ENCODE results near the gene TGFA. TPM values are rescaled to one million over a fixed set of nuclear protein-coding genes. Genes with fewer than 3 reads are reported as not detected.

The TGFA gene
- not detected in 2 replicates for total RNA-seq (2014; rRNA removed)
- polyA plus RNA-seq (2012) = not detected

DNA sequence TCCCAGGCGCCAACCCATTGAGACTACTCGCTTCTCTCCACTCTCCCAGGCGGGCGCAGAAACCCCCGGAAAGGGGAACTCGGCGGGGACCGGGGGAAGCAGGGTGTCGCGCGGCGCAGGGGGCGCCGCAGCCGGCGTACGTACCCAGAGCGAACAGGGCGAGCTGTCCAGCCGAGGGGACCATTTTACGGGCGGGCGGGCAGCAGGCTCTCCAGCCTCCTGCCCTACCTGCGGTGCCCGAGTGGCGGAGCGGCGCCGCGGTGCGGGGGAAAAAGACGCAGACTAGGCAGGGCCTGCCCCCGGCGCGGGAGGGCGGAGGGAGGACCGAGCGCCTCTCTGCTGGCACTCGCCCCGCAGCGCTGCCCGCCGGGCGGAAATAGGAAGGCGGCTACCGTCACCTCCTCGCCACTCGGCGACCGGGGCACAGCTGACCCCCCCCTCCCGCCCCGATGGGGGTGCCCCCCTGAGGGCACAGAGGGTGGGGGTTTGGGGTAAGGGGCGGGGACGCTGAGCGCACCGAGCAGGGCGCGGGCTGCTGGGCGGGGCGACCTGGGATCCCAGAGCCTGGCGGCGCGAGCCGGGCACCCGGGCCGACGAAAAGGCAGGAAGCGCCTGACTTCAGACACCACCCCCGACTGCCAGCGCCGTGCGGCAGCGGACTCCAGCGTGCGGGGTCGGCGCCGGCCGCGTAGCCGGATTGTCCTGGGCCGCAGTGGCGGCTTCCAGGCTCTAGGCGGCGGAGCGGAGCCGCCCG, at the start of gene TGFA:
Gene TGFA (minus strand): TSS at position 243 of the 754 bp plus-strand sequence. CDS start 59 bp downstream, at position 184.
- DNase-seq (ENCODE audit: low read depth) = peak; percentile 13

DNA sequence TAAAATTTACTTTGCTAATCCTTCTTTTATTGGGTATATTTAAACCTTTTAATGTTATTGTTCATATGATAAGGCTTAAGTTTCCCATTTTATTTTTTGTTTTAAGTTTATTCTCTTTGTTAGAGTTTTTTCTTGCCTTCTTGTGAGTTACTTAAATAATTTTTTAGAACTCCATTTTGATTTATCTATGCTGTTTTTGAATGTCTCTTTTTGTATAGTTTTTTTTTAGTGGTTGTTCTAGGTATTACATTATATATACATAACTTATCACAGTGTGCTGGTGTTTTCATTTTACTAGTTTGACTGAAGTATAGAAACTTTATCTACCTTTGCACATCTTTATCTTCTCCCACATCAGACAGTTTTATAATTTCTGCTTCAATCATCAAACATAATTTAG, 49.4 kb upstream of the TGFA start:
- no peak for DNase-seq (ENCODE audit: low read depth)

DNA sequence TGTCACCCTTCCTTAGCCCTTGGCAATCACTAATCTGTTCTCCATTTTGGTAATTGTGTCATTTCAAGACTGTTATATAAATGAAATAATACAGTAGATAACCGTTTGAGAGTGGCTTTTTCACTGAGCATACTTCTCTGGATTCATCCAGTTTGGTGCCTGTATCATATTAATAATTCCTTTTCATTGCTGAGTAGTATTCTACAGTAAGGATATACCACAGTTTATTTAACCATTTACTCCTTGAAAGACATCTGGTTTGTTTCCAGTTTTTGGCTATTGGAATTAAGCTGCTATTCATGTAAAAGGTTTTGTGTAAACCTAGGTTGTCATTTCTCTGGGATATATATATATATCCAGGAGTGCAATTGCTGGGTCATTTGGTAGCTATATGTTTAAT, 44.6 kb upstream of the TGFA start:
- no peak for DNase-seq (ENCODE audit: low read depth)

- peak; percentile 59 for DNase-seq (ENCODE audit: low read depth)
Measured at GRCh38 chr2:70596739-70597138, 43.1 kb upstream of the TGFA start.

- peak; percentile 26 for DNase-seq (ENCODE audit: low read depth)
Measured at GRCh38 chr2:70596293-70596692, 42.7 kb upstream of the TGFA start.

- DNase-seq (ENCODE audit: low read depth) = no peak
Measured at GRCh38 chr2:70583091-70583490, 29.5 kb upstream of the TGFA start.

GRCh38 chr2:70580352-70580751, 26.7 kb upstream of the TGFA start:
- no peak for DNase-seq (ENCODE audit: low read depth)

DNA sequence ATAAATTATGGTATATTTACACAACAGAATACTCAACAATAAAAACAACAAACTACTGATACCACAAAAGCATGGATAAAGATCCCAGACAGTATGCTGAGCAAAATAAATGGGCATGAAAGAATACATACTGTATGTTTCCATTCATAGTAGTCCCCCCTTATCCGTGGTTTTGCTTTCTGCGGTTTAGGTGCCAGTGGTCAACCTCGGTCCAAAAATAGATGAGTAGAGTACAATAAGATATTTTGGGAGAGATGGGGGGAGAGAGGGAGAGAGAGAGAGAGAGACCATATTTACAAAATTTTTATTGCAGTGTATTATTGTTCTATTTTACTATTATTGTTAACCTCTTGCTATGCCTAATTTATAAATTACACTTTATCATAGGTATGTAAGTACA, 21.0 kb upstream of the TGFA start:
- no peak for DNase-seq (ENCODE audit: low read depth)

GRCh38 chr2:70574109-70574508, 20.5 kb upstream of the TGFA start:
- DNase-seq (ENCODE audit: low read depth) = no peak

DNA sequence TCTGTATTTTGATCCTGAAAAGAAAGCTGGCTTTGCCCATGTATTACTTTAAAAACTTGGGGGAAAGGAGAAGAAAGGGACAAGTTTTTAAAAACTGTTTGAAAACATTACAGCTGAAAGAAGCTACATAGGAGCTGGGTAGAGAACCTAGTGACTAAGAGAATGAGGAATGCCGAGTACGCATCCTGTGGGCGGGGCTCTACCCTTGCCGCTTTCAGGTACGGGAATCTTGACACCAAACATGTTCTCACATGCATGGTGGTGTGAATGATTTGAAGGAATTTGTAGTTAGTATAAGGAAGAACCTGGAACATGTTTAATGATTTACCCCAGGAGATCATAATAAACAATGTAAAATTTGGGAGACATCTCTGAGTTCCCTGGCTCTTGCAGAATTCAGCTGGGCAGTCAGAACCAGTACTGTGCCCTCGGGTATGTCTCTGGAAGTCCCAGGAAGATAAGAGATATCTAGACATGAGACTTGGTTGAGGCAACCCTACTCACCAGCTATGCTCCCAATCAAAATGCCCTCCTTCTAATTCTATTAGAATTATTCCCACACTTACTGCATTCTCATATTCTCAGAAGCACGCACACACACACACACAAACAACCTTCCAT, 16.5 kb upstream of the TGFA start:
- DNase-seq (ENCODE audit: low read depth) = peak; percentile 23

GRCh38 chr2:70569559-70569958, 15.9 kb upstream of the TGFA start:
- peak; percentile 8 for DNase-seq (ENCODE audit: low read depth)

- no peak for DNase-seq (ENCODE audit: low read depth)
Measured at GRCh38 chr2:70566906-70567305, 13.3 kb upstream of the TGFA start.

GRCh38 chr2:70566464-70566863, 12.8 kb upstream of the TGFA start:
- DNase-seq (ENCODE audit: low read depth) = no peak

GRCh38 chr2:70565039-70565731, 11.6 kb upstream of the TGFA start:
- DNase-seq (ENCODE audit: low read depth) = no peak

DNA sequence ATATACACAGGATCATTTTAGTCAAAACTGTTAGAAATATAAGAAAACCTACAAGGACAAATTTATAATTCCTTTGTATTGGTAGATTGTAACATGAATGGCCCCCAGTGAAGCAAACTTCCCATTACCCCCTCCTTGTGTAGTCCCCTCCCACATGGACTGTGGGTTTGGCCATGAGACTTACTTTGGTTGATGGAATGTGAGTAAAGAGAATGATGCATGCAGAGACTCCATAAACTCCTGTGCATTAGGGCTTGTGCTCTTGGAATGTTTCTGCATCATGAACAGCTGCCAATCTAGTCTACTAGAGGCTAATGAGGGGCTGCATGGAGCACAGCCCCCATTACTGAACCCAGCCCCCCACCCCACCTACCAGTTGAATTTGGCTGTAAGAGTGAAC, 8.3 kb upstream of the TGFA start:
- no peak for DNase-seq (ENCODE audit: low read depth)

GRCh38 chr2:70560442-70560841, 6.8 kb upstream of the TGFA start:
- DNase-seq (ENCODE audit: low read depth) = no peak

DNA sequence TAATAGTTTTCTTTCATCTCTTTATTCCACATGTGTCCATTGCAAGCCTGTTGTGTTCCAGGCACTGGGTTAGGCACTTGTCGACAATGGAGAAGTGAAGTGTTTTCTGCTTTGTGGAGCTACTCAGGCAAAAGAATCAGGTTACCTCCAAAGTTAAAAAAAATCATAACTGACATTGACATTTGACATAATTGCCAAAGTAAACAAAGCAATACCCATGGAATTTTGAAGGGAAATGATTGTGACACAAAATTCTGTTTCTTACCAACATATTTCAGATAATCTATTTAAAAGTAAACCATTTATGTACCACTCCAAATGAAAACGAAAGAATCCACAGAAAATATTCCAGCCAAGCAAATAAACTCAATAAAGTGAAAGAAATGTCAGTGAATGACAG, 6.4 kb upstream of the TGFA start:
- no peak for DNase-seq (ENCODE audit: low read depth)

GRCh38 chr2:70558195-70558808, 4.7 kb upstream of the TGFA start:
- no peak for DNase-seq (ENCODE audit: low read depth)

DNA sequence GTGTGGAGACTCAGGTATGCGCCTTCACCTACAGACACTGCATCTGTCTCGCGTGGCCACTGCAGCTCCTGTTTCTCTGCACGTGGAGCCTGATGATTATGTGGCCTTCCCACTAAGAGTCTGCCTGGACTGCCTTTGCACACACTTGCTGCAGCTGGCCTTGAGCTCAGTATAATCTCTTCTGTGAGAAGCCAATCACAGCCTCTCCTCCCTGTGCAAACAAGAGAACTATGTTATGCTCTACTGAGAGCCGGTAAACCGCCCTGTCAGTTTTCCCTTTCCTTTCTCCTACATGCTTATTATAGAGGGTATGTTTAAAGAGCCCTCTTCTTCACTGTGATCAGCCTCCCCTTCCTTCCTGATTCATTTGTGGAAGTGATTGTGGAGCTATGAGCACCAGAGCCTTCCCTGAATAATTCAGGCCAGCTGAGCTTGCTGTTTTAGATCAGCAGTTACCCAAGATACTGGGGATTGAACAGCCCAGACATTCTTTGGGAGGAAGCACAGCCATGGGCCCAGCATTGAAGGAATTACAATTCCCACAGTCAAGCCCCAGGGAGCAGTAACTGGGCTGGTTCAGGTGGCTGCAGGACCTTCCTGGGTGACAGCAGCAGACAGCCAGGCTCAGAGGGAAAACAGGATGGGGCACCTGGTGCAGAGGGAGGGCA, 3.7 kb upstream of the TGFA start:
- DNase-seq (ENCODE audit: low read depth) = no peak

- DNase-seq (ENCODE audit: low read depth) = no peak
Measured at GRCh38 chr2:70556608-70557007, 3.0 kb upstream of the TGFA start.

GRCh38 chr2:70554338-70554892, 789 bp upstream of the TGFA start:
- DNase-seq (ENCODE audit: low read depth) = no peak

DNA sequence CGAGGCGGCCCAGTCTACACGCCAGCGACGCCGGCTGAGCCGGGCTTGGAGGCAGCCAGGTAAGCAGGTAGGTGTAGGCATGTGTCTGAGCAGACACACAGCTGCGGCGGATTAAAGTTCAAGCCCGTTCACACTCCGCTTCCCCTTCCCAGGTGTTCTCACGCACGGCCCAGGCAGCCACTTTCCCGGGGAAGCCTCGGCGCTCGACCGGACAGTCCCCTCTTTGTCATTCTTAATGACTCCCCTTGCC, 367 bp downstream of the TGFA start:
- DNase-seq (ENCODE audit: low read depth) = no peak
